ENCODE data around the gene ARRB1.

ARRB1 gene

DNA sequence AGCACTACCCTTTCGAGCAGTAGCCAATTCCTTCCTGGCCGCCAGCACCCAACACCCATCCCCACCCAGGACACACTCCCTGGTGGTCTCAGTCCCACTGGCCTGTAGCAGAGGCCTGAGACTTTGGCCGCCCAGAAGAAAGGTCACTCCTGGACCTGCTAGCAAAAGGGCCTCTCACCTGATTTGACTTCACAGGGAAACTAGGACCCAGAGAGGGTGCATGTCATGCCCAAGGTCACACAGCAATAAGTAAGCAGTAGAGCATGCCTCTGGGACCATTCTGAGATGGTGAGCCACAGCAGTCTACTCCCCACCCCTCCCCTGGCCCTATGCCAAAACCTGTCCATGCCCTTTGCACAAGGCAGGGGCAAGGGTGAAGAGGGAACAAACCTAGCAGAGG, 7.3 kb downstream of the ARRB1 start:
- peak overlapping the region; percentile 81 to 82 for H3K27ac ChIP-seq (ENCODE audit: low read depth in 2 of 2, low read length in 2 of 2)
- H3K36me3 ChIP-seq (ENCODE audit: control insufficient read depth in 2 of 2, insufficient read depth in 2 of 2, low read length in 2 of 2) = peaks cover 2 to 3% of the 10 kb centered on the region in 2 donors
- H3K9ac ChIP-seq (ENCODE audit: low read depth in 1 of 2, low read length in 2 of 2) = peak overlapping the region in 1 of 2 donors; percentile 61
- H3K9me3 ChIP-seq (ENCODE audit: control insufficient read depth in 2 of 2, low read length in 2 of 2) = no peaks in the 10 kb centered on the region
- no peaks in the 10 kb centered on the region for H3K27me3 ChIP-seq (ENCODE audit: control insufficient read depth in 2 of 2, insufficient read depth in 2 of 2, low read length in 2 of 2)
- peak overlapping the region in 1 of 2 donors; percentile 15 for H3K4me3 ChIP-seq (ENCODE audit: low read length in 2 of 2)
- H3K4me1 ChIP-seq (ENCODE audit: control insufficient read depth in 2 of 2, insufficient read depth in 2 of 2, low read length in 2 of 2) = peaks cover 92 to 98% of the 10 kb centered on the region in 2 donors

DNA sequence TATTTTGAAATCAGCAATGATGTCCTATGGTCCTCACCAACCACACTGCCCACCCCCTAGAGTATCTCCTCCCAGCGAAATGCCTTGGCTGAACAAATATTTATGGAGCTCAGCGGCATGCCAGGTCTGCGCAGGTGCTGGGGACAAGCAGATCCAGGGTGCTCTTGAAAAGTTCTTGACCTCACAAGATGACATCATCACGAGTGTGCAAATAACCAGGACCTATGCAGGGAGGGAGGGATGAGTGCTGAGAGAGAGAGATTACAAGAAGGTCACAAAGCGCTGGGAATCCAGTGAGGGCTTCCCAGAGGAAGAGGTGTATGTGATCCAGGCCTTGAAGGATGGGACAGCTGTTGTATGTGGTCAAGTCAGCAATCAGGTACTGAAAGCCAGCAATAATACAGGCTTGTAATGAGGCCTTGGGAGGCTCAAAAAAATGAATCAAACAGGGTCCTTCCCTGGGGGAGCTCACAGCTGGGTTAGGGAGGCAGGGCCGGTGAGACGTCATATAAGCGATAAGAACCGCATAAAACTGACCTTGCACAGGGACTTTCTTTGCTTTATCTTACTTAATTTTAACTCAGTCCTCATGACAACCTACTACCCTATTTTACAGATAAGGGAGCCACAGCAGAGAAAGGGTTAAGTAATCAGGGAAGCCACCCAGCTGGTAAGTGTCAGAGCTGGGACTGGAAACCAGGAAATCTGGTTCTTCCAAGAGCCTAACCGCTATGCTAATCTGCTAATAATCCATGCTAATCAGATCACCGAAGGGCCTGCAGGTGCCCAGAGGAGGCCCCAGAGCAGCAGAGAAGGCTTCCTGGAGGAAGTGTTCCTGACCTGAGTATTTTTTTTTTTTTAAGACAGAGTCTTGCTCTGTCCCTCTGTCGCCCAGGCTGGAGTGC, 8.2 kb downstream of the ARRB1 start:
- Histone ChIP-seq H3K4me3 (ENCODE audit: low read length in 2 of 2) (peak overlapping the region in 1 of 2 donors; percentile 27), H3K27me3 (ENCODE audit: control insufficient read depth in 2 of 2, insufficient read depth in 2 of 2, low read length in 2 of 2) (no peaks in the 10 kb centered on the region), H3K9ac (ENCODE audit: low read depth in 1 of 2, low read length in 2 of 2) (peak overlapping the region; percentile 20 to 35), H3K4me1 (ENCODE audit: control insufficient read depth in 2 of 2, insufficient read depth in 2 of 2, low read length in 2 of 2) (peaks cover 91 to 95% of the 10 kb centered on the region in 2 donors), H3K27ac (ENCODE audit: low read depth in 2 of 2, low read length in 2 of 2) (peak overlapping the region; percentile 81 to 82), H3K9me3 (ENCODE audit: control insufficient read depth in 2 of 2, low read length in 2 of 2) (no peaks in the 10 kb centered on the region), H3K36me3 (ENCODE audit: control insufficient read depth in 2 of 2, insufficient read depth in 2 of 2, low read length in 2 of 2) (peaks cover 2 to 3% of the 10 kb centered on the region in 2 donors)

DNA sequence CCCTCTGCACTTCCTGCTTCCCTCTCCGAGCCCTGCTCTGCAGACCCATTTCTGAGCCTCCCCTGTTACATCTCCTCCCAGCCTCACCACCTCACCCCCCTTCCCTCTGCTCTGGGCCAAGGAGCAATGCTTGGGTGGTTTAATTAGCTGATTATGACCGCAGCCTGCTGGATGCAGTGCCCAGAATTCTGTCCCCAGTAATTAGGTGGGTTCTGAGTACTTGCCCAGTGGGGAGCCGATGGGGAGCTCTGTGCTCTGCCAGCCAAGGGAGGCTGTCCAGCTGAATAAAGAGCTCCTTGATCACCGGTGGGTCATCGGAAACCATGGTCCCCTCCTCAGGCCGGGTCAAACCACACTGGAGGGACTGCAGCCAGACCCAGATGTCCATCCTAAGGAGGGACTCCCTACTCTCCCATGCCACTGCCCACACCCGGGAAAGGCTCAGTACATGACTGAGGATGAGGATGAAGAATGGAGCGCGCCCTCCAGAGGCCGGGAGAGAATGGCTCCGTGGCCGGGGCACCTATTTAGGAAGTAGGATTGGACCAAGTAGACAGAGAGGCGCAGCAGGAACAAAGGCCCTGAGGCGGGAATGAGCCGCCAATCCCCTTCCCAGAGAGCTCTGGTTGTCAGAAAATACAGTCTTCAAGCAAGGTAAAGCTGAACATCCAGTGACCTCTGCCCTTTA, 9.1 kb downstream of the ARRB1 start:
- H3K4me3 ChIP-seq (ENCODE audit: low read length in 2 of 2) = no peak overlapping the region
- peak overlapping the region; percentile 82 to 88 for H3K27ac ChIP-seq (ENCODE audit: low read depth in 2 of 2, low read length in 2 of 2)
- no peaks in the 10 kb centered on the region for H3K9me3 ChIP-seq (ENCODE audit: control insufficient read depth in 2 of 2, low read length in 2 of 2)
- peaks cover 2 to 3% of the 10 kb centered on the region in 2 donors for H3K36me3 ChIP-seq (ENCODE audit: control insufficient read depth in 2 of 2, insufficient read depth in 2 of 2, low read length in 2 of 2)
- no peaks in the 10 kb centered on the region for H3K27me3 ChIP-seq (ENCODE audit: control insufficient read depth in 2 of 2, insufficient read depth in 2 of 2, low read length in 2 of 2)
- H3K4me1 ChIP-seq (ENCODE audit: control insufficient read depth in 2 of 2, insufficient read depth in 2 of 2, low read length in 2 of 2) = peaks cover 87 to 92% of the 10 kb centered on the region in 2 donors
- peak overlapping the region in 1 of 2 donors; percentile 61 for H3K9ac ChIP-seq (ENCODE audit: low read depth in 1 of 2, low read length in 2 of 2)

DNA sequence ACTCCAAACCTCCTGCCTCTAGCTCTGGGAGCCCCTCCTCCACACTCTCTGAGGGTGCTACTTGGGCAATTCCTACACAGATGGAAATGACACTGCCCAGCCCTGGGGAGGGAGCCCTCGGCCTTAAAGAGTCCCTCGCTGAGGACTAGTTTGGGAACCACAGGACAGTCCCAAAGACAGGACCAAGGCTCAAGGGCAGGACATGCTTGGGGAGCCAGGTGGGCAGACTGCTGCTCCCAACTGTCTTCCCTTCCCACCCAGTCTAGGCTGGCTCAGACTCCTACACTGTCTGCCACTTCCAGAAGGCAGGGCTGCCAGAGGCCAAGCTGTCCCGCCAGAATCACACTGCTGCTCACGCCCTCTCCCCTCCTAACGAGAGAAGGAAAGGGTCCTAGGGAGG, 9.8 kb downstream of the ARRB1 start:
- Histone ChIP-seq H3K27me3 (ENCODE audit: control insufficient read depth in 2 of 2, insufficient read depth in 2 of 2, low read length in 2 of 2) (no peaks in the 10 kb centered on the region), H3K4me3 (ENCODE audit: low read length in 2 of 2) (no peak overlapping the region), H3K36me3 (ENCODE audit: control insufficient read depth in 2 of 2, insufficient read depth in 2 of 2, low read length in 2 of 2) (peaks cover 0 to 2% of the 10 kb centered on the region in 2 donors), H3K9me3 (ENCODE audit: control insufficient read depth in 2 of 2, low read length in 2 of 2) (no peaks in the 10 kb centered on the region), H3K4me1 (ENCODE audit: control insufficient read depth in 2 of 2, insufficient read depth in 2 of 2, low read length in 2 of 2) (peaks cover 85 to 90% of the 10 kb centered on the region in 2 donors), H3K27ac (ENCODE audit: low read depth in 2 of 2, low read length in 2 of 2) (peak overlapping the region; percentile 82 to 88), H3K9ac (ENCODE audit: low read depth in 1 of 2, low read length in 2 of 2) (peak overlapping the region; percentile 19 to 61)

DNA sequence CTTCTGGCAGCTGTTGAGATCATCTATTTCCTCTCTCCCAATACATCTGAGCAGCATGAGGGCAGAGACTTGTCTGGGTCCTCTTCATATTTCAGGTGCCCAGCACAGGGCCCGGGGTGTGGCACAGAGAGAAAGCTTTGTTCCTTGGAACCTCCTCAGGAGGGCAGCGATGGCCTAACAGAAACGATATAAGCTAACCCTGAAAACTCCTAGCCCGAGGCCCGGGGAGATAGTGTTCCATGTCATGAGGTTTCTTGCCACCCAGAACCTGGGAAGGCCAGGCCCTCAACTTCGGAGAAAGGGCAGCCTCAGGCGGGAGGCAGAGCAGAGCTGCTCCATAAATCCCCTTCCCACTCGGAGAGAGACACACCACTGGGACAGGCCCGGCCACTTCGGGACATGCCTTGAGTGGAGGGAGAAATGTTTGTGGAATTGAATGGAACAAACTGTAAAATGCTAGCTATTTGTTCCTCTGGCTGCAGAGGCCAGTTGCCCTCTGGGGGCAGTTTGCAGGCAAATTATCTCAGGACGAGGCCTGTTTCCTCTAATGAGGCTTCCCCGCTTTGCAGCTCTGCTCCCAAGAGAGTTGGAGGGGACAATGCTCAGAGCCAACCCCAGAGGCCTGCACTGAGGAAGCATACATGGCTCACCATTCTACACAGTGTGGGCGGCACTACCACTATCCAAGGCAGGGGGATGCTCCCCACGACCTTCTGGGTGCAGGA, 11.6 kb downstream of the ARRB1 start:
- Histone ChIP-seq H3K4me1 (ENCODE audit: control insufficient read depth in 2 of 2, insufficient read depth in 2 of 2, low read length in 2 of 2) (peaks cover 75 to 79% of the 10 kb centered on the region in 2 donors), H3K27ac (ENCODE audit: low read depth in 2 of 2, low read length in 2 of 2) (peak overlapping the region; percentile 82 to 88), H3K4me3 (ENCODE audit: low read length in 2 of 2) (peak overlapping the region; percentile 32 to 40), H3K36me3 (ENCODE audit: control insufficient read depth in 2 of 2, insufficient read depth in 2 of 2, low read length in 2 of 2) (peaks cover 0 to 2% of the 10 kb centered on the region in 2 donors), H3K9ac (ENCODE audit: low read depth in 1 of 2, low read length in 2 of 2) (peak overlapping the region; percentile 53 to 66), H3K27me3 (ENCODE audit: control insufficient read depth in 2 of 2, insufficient read depth in 2 of 2, low read length in 2 of 2) (no peaks in the 10 kb centered on the region), H3K9me3 (ENCODE audit: control insufficient read depth in 2 of 2, low read length in 2 of 2) (no peaks in the 10 kb centered on the region)

DNA sequence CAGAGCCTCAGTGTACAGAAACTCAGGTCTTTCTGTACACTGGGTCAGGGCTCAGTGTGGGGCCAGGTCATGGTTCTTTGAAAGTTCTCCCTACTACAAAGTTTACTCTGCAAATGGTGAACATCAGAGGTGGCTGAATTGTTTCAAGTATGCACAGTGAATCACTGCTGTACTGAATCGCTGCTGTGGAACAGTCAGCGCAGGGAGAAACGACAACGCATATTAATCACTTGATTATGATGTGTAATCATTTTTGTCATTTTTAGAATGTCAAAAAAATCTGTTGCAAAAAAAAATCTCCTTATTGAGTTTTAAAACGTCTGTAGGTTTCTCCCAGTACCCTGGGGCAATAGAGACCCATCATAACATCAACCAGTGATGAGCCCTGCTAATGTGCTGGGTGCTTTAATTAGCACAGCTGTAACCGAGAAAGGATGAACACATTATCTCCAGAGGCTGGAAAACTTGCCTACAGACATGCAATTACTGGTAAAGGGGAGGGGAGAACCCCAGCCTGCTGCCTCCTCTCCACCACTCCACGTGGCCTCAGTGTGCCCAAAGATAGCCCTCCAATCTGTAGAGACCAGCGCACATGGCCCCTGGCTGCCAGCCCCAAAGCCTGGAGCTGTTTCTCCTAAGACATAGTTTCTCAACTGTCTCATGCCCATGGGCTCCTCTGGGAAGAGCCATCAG, 12.8 kb downstream of the ARRB1 start:
- Histone ChIP-seq H3K4me3 (ENCODE audit: low read length in 2 of 2) (no peak overlapping the region), H3K9me3 (ENCODE audit: control insufficient read depth in 2 of 2, low read length in 2 of 2) (no peaks in the 10 kb centered on the region), H3K27me3 (ENCODE audit: control insufficient read depth in 2 of 2, insufficient read depth in 2 of 2, low read length in 2 of 2) (no peaks in the 10 kb centered on the region), H3K27ac (ENCODE audit: low read depth in 2 of 2, low read length in 2 of 2) (peak overlapping the region; percentile 82 to 88), H3K9ac (ENCODE audit: low read depth in 1 of 2, low read length in 2 of 2) (peak overlapping the region; percentile 8 to 66), H3K36me3 (ENCODE audit: control insufficient read depth in 2 of 2, insufficient read depth in 2 of 2, low read length in 2 of 2) (no peaks in the 10 kb centered on the region), H3K4me1 (ENCODE audit: control insufficient read depth in 2 of 2, insufficient read depth in 2 of 2, low read length in 2 of 2) (peaks cover 69 to 77% of the 10 kb centered on the region in 2 donors)

DNA sequence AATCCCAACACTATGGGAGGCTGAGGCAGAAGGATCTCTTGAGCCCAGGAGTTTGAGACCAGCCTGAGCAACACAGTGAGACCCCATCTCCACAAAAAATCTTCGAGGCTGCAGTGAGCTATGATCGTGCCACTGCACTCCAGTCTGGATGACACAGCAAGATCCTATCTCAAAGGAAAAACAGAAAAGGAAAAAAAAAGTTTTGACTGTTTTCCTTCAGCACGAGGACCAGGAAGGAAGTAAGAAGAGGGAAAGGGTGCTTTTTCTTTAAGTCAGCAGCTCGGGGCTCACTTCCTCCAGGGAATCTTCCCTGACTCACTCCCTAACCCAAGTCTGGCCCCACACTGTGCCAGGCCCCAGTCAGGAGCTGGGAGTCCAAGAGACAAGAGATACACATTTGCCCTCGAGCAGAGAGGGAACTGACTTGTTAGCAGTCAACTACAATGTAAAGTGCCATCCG, 14.2 kb downstream of the ARRB1 start:
- peaks cover 63 to 68% of the 10 kb centered on the region in 2 donors for H3K4me1 ChIP-seq (ENCODE audit: control insufficient read depth in 2 of 2, insufficient read depth in 2 of 2, low read length in 2 of 2)
- no peaks in the 10 kb centered on the region for H3K9me3 ChIP-seq (ENCODE audit: control insufficient read depth in 2 of 2, low read length in 2 of 2)
- H3K36me3 ChIP-seq (ENCODE audit: control insufficient read depth in 2 of 2, insufficient read depth in 2 of 2, low read length in 2 of 2) = no peaks in the 10 kb centered on the region
- H3K27me3 ChIP-seq (ENCODE audit: control insufficient read depth in 2 of 2, insufficient read depth in 2 of 2, low read length in 2 of 2) = no peaks in the 10 kb centered on the region
- H3K4me3 ChIP-seq (ENCODE audit: low read length in 2 of 2) = no peak overlapping the region
- no peak overlapping the region for H3K27ac ChIP-seq (ENCODE audit: low read depth in 2 of 2, low read length in 2 of 2)
- peak overlapping the region in 1 of 2 donors; percentile 32 for H3K9ac ChIP-seq (ENCODE audit: low read depth in 1 of 2, low read length in 2 of 2)

DNA sequence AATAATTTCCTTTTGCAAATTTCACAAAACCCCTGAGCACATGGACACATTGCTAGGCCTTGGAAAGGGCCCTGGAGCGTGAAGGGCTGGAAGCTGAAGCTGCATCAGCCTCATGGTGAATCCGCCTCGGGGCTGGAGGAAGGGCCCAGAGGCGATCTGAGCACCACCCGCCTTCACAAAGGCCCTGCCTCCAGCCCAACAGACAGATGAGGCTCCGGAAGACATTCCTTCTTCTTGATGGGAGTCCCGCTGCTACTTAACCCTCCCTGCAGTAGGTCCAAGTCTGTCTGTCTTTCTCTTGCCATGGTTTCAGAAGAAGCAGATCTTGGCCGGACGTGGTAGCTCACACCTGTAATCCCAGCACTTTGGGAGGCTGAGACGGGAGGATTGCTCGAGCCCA, 16.5 kb downstream of the ARRB1 start:
- H3K36me3 ChIP-seq (ENCODE audit: control insufficient read depth in 2 of 2, insufficient read depth in 2 of 2, low read length in 2 of 2) = no peaks in the 10 kb centered on the region
- no peak overlapping the region for H3K9ac ChIP-seq (ENCODE audit: low read depth in 1 of 2, low read length in 2 of 2)
- no peak overlapping the region for H3K27ac ChIP-seq (ENCODE audit: low read depth in 2 of 2, low read length in 2 of 2)
- H3K27me3 ChIP-seq (ENCODE audit: control insufficient read depth in 2 of 2, insufficient read depth in 2 of 2, low read length in 2 of 2) = no peaks in the 10 kb centered on the region
- H3K9me3 ChIP-seq (ENCODE audit: control insufficient read depth in 2 of 2, low read length in 2 of 2) = no peaks in the 10 kb centered on the region
- H3K4me1 ChIP-seq (ENCODE audit: control insufficient read depth in 2 of 2, insufficient read depth in 2 of 2, low read length in 2 of 2) = peaks cover 46 to 55% of the 10 kb centered on the region in 2 donors
- no peak overlapping the region for H3K4me3 ChIP-seq (ENCODE audit: low read length in 2 of 2)

DNA sequence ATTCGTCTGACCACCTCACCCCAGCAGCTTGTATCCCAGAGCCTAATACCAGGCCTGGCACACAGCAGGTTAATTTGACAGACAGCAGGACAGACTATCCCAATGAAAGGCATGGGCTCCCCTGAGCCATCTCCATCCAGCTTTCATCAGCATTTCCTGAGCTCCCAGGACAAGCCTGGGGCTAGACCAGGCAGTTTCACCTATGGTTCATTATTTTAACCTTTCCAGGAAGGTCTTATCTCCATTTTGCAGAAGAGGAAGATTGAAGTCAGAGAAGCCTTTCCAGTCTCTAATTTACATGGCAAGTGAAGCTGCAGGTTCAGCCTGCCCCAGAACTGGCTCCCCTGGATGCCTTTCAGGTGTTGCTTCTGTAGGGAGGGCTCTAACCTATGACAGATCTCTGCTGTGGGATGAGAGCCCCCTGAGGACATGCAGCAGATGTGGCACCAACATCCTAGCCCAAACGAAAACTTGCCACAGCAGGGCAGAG, 17.0 kb downstream of the ARRB1 start:
- Histone ChIP-seq H3K4me1 (ENCODE audit: control insufficient read depth in 2 of 2, insufficient read depth in 2 of 2, low read length in 2 of 2) (peaks cover 46 to 55% of the 10 kb centered on the region in 2 donors), H3K4me3 (ENCODE audit: low read length in 2 of 2) (no peak overlapping the region), H3K9ac (ENCODE audit: low read depth in 1 of 2, low read length in 2 of 2) (no peak overlapping the region), H3K27ac (ENCODE audit: low read depth in 2 of 2, low read length in 2 of 2) (no peak overlapping the region), H3K36me3 (ENCODE audit: control insufficient read depth in 2 of 2, insufficient read depth in 2 of 2, low read length in 2 of 2) (no peaks in the 10 kb centered on the region), H3K9me3 (ENCODE audit: control insufficient read depth in 2 of 2, low read length in 2 of 2) (no peaks in the 10 kb centered on the region), H3K27me3 (ENCODE audit: control insufficient read depth in 2 of 2, insufficient read depth in 2 of 2, low read length in 2 of 2) (no peaks in the 10 kb centered on the region)

All from mucosa of rectum (tissue), 2 donors.